Measurements from ENCODE around the gene TIMM17A.

The TIMM17A gene

GRCh38 chr1:201985355-201985754 is 30.1 kb downstream of the TIMM17A start:
- DNase-seq, result no peak

GRCh38 chr1:201988601-201989000 is 33.3 kb downstream of the TIMM17A start:
- DNase-seq, result no peak

- no peak for DNase-seq
These were observed 34.2 kb downstream of the TIMM17A start for GRCh38 chr1:201989354-201990128.

- DNase-seq, result no peak
These were observed 35.1 kb downstream of the TIMM17A start for GRCh38 chr1:201990427-201990826.

GRCh38 chr1:201999625-202000238 is 44.4 kb downstream of the TIMM17A start:
- DNase-seq, result no peak

GRCh38 chr1:202002507-202002906 is 47.2 kb downstream of the TIMM17A start:
- no peak for DNase-seq

GRCh38 chr1:202004711-202005110 is 49.4 kb downstream of the TIMM17A start:
- DNase-seq, result no peak

GRCh38 chr1:202005958-202006357 is 50.7 kb downstream of the TIMM17A start:
- no peak for DNase-seq

- no peak for DNase-seq
These were observed 52.0 kb downstream of the TIMM17A start for GRCh38 chr1:202007304-202007703.

- DNase-seq, result no peak
These were observed 52.6 kb downstream of the TIMM17A start for GRCh38 chr1:202007805-202008489.

GRCh38 chr1:202009326-202010179 is 54.2 kb downstream of the TIMM17A start:
- DNase-seq, result peak; percentile 52

- DNase-seq, result no peak
These were observed 55.1 kb downstream of the TIMM17A start, which contains the start of gene ELF3 for GRCh38 chr1:202010180-202011015. Gene ELF3, plus strand, starts transcription at chr1:202010587. Its CDS starts 550 bp downstream, at chr1:202011137.

- no peak for DNase-seq
These were observed 56.7 kb downstream of the TIMM17A start for GRCh38 chr1:202011994-202012393.

GRCh38 chr1:202012544-202013478 is 57.5 kb downstream of the TIMM17A start:
- no peak for DNase-seq

- DNase-seq, result no peak
These were observed 58.3 kb downstream of the TIMM17A start for GRCh38 chr1:202013603-202014002.

GRCh38 chr1:202014060-202014459 is 58.8 kb downstream of the TIMM17A start:
- no peak for DNase-seq

GRCh38 chr1:202014915-202015661 is 59.8 kb downstream of the TIMM17A start:
- DNase-seq, result no peak

GRCh38 chr1:202015662-202015937 is 60.3 kb downstream of the TIMM17A start:
- DNase-seq, result no peak

GRCh38 chr1:202016022-202016810 is 60.9 kb downstream of the TIMM17A start:
- no peak for DNase-seq
